K562 treated with DMSO at 1 percent for 24 hours (cell line): ENCODE measurements around the gene IL23A. TPM values are rescaled to one million over a fixed set of nuclear protein-coding genes. Genes with fewer than 3 reads are reported as not detected.

ENCODE experiments used
- total RNA-seq: library from RNA; unstranded; fragments of 300-600 nt; gene quantifications from 2 replicates; pipeline ENCODE4 v1.2.3, GENCODE V29; 2022; ENCODE audit warnings: low read depth; ENCODE audit not compliant: insufficient read depth

Gene IL23A, protein sequence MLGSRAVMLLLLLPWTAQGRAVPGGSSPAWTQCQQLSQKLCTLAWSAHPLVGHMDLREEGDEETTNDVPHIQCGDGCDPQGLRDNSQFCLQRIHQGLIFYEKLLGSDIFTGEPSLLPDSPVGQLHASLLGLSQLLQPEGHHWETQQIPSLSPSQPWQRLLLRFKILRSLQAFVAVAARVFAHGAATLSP
- 15.3 and 19.8 TPM in 2 replicates for total RNA-seq

DNA sequence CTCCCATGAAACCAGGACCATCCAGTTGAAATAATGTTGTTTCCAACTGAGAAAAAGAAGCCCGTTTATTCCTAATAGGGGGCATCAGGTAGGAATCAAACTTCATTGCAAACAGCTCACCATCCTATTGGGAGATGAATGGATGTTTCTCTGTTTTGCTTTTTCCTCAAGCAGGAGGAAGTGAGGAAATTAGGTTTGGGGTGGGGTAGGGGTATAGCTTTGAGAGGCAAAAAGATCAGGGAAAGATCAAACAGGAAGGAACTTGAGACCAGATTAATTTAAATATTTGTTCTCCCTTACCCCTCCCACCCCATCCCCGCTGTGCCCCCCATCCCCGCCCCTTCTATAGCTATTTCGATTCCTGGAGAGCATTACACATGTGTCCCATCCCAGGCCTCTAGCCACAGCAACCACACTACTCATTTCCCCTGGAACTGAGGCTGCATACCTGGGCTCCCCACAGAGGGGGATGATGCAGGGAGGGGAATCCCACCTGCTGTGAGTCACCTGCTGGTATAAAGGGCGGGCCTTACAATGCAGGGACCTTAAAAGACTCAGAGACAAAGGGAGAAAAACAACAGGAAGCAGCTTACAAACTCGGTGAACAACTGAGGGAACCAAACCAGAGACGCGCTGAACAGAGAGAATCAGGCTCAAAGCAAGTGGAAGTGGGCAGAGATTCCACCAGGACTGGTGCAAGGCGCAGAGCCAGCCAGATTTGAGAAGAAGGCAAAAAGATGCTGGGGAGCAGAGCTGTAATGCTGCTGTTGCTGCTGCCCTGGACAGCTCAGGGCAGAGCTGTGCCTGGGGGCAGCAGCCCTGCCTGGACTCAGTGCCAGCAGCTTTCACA lies at the start of gene IL23A:
Gene IL23A, plus strand, starts transcription at position 577 of the 850 bp plus-strand sequence. Its CDS starts 161 bp downstream, at position 738.

DNA sequence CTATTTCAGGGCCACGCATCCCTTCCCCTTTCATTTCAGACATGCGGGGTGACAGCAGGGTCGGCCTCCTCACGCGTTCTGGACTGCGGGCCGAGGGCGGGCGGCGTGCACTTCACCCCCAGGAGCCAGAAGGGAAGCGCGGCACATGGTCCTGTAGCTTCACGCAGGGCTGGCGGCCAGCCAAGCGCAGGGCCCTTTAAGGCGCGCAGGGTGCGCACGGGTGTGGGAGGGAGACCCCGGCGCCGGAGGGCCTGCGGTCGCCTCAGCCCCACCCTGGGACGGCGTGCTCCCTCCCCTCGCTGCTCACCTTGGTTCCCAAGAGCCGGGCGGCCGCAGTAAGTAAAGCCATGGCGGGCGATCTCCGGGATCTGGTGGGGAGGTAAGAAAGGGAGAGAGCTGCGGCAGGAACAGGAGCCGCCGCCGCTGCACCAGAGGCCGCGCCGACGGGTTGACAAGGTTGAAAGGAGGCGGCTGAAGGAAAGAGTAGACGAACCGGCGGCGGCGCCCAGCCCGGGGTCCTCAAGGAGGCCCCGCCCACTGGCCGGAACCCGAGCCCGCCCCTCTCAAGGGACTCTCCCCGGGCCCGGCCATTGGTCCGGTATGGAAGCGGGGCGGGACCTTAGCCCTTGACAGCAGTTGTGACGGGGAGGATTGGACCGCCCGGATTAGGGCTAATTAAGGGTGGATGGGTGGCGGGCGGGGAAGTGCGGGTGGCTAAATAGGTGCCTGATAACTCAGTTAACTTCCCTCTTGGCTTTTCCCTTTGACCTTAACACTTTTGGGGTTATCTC lies 38.6 kb upstream of the IL23A start, which contains the start of gene CS:
Gene CS, minus strand, starts transcription at position 478 of the 791 bp plus-strand sequence. Its CDS starts 129 bp downstream, at position 349.

GRCh38 chr12:56315622-56316473 lies 22.8 kb upstream of the IL23A start, which contains the start of gene CNPY2:
CNPY2 (minus strand) TSS chr12:56315988; CDS start chr12:56315217, 771 bp downstream.

DNA sequence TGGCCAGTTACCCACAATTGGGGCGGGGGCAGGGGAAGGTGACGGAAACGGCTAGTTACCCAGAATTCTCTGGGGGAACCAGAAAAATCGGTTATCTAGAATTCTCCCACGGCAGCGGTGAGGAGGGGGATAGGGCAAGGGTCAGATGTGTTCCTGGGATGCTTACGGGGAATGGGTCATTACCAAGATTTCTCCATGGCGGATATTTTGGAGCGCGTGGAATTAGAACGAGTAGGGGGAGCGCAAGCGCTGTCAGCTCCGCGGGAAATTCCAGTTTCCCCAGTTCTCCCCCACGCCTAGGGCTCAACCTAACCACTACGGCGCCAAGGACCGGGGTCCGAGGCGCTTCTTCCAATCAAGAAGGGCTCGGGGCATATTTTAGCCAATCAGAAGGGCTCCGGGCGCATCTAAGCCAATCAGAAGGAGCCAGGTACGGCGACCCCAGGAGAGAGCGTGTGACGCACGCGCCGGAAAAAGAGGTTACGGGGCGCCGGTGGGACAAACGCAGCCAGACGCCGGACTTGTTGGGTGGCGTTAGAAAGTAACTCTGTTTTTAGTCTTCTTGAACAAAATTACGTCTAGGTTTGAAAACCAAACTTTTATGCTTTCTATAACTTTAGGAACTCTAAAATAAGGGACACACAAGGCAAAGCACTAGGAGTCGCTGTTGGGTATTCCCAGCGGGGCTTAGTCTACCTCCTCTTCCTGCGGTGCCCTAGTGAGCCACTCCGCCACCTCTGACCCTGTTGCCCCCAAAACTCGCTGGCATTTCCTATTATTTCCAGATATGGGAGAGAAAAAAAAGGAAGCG lies 4.8 kb upstream of the IL23A start, which contains the start of gene PAN2:
Gene PAN2, minus strand, starts transcription at position 322 of the 811 bp plus-strand sequence. CDS start 906 bp downstream, outside the sequence.

GRCh38 chr12:56359851-56360767 lies 21.4 kb downstream of the IL23A start, which contains the start of gene STAT2:
STAT2 (minus strand) TSS chr12:56360107; CDS start chr12:56356571, 3,536 bp downstream.

GRCh38 chr12:56362130-56363059 lies 23.7 kb downstream of the IL23A start, which contains the start of gene APOF:
APOF (minus strand) TSS chr12:56362857; CDS start chr12:56362745, 112 bp downstream.

Other genes with a start within 250 kb of the IL23A start
- 161 and 163 TPM in 2 replicates for gene PA2G4, start 234.3 kb upstream of the IL23A start, total RNA-seq
- 3,973 and 4,172 TPM in 2 replicates for gene RPL41, start 222.3 kb upstream of the IL23A start, total RNA-seq
- 3.5 and 4.6 TPM in 2 replicates for gene ZC3H10, start 220.6 kb upstream of the IL23A start, total RNA-seq
- 146 and 181 TPM in 2 replicates for gene ESYT1, start 210.6 kb upstream of the IL23A start, total RNA-seq
- gene MYL6B, start 186.3 kb upstream of the IL23A start, total RNA-seq = 42.6 and 50.4 TPM in 2 replicates
- gene MYL6, start 180.5 kb upstream of the IL23A start, total RNA-seq = 963 and 965 TPM in 2 replicates
- gene SMARCC2, start 149.4 kb upstream of the IL23A start, total RNA-seq = 75.9 and 76.4 TPM in 2 replicates
- 50.0 and 51.1 TPM in 2 replicates for gene RNF41, start 117.0 kb upstream of the IL23A start, total RNA-seq
- gene NABP2, start 114.5 kb upstream of the IL23A start, total RNA-seq = 47.7 and 52.8 TPM in 2 replicates
- not detected in 2 replicates for gene SLC39A5, start 108.8 kb upstream of the IL23A start, total RNA-seq
- gene ANKRD52, start 80.5 kb upstream of the IL23A start, total RNA-seq = 28.5 and 29.8 TPM in 2 replicates
- gene COQ10A, start 71.9 kb upstream of the IL23A start, total RNA-seq = 46.4 and 47.3 TPM in 2 replicates
- 151 and 158 TPM in 2 replicates for gene CS, start 38.6 kb upstream of the IL23A start, total RNA-seq
- gene CNPY2, start 22.9 kb upstream of the IL23A start, total RNA-seq = 88.9 and 95.2 TPM in 2 replicates
- gene PAN2, start 4.9 kb upstream of the IL23A start, total RNA-seq = 29.3 and 34.1 TPM in 2 replicates
- 52.4 and 61.2 TPM in 2 replicates for gene STAT2, start 21.2 kb downstream of the IL23A start, total RNA-seq
- gene APOF, start 24.0 kb downstream of the IL23A start, total RNA-seq = not detected in 2 replicates
- 42.8 and 43.4 TPM in 2 replicates for gene TIMELESS, start 110.5 kb downstream of the IL23A start, total RNA-seq
- not detected in 2 replicates for gene MIP, start 115.8 kb downstream of the IL23A start, total RNA-seq
- 1.1 and 1.4 TPM in 2 replicates for gene SPRYD4, start 129.7 kb downstream of the IL23A start, total RNA-seq
- 0.29 TPM in 1 of 2 replicates, not detected in the other for gene GLS2, start 149.3 kb downstream of the IL23A start, total RNA-seq
- 0.86 and 2.5 TPM in 2 replicates for gene RBMS2, start 182.9 kb downstream of the IL23A start, total RNA-seq